Stimulated activated CD4-positive, alpha-beta T cell treated with anti-CD3 and anti-CD28 coated beads, Interleukin-1b, Interleukin-23, amount 100 ng/mL, for 1 hour (primary cell): ENCODE results near the gene MBTPS2.
"Not testable (repeated sequence)": the region's sequence is repeated elsewhere in the genome, so short reads cannot be mapped to it uniquely, and the experiment has no call there.

Experiments
- DNase-seq, 2 donors: peaks; one replicate each; pipeline ENCODE4 v3.0.0-alpha.2; 2020; ENCODE audit warnings: low read depth in 2 of 2

The MBTPS2 gene

GRCh38 chrX:21839334-21840192 is at the start of gene MBTPS2:
MBTPS2 (plus strand) TSS chrX:21839617; CDS start chrX:21839735, 118 bp downstream.
- DNase-seq: peak; percentile 51 to 60

GRCh38 chrX:21798677-21799219 is 40.7 kb upstream of the MBTPS2 start:
- no peak for DNase-seq

GRCh38 chrX:21799767-21800166 is 39.6 kb upstream of the MBTPS2 start:
- DNase-seq: no peak

GRCh38 chrX:21800344-21800770 is 39.1 kb upstream of the MBTPS2 start:
- DNase-seq: no peak

- no peak for DNase-seq
Observed at GRCh38 chrX:21802054-21802670, 37.3 kb upstream of the MBTPS2 start.

GRCh38 chrX:21802839-21803238 is 36.6 kb upstream of the MBTPS2 start:
- DNase-seq: no peak

GRCh38 chrX:21806691-21807090 is 32.7 kb upstream of the MBTPS2 start:
- DNase-seq: no peak

GRCh38 chrX:21811832-21812231 is 27.6 kb upstream of the MBTPS2 start:
- DNase-seq: no peak

- DNase-seq: no peak
Observed at GRCh38 chrX:21812628-21813027, 26.8 kb upstream of the MBTPS2 start.

- no peak for DNase-seq
Observed at GRCh38 chrX:21813612-21814368, 25.6 kb upstream of the MBTPS2 start.

GRCh38 chrX:21816136-21816535 is 23.3 kb upstream of the MBTPS2 start:
- DNase-seq: no peak

- not testable (repeated sequence) for DNase-seq
Observed at GRCh38 chrX:21820170-21820569, 19.2 kb upstream of the MBTPS2 start.

GRCh38 chrX:21821875-21822274 is 17.5 kb upstream of the MBTPS2 start:
- DNase-seq: no peak

GRCh38 chrX:21831496-21831895 is 7.9 kb upstream of the MBTPS2 start:
- no peak for DNase-seq

GRCh38 chrX:21837056-21837455 is 2.4 kb upstream of the MBTPS2 start:
- no peak for DNase-seq

- no peak for DNase-seq
Observed at GRCh38 chrX:21838937-21839333, 482 bp upstream of the MBTPS2 start.

GRCh38 chrX:21840193-21840545 is 752 bp downstream of the MBTPS2 start:
- no peak for DNase-seq

GRCh38 chrX:21843179-21843578 is 3.8 kb downstream of the MBTPS2 start:
- no peak for DNase-seq

- DNase-seq: no peak
Observed at GRCh38 chrX:21845096-21845495, 5.7 kb downstream of the MBTPS2 start.

- DNase-seq: no peak
Observed at GRCh38 chrX:21847342-21847741, 7.9 kb downstream of the MBTPS2 start.

GRCh38 chrX:21853578-21853977 is 14.2 kb downstream of the MBTPS2 start:
- no peak for DNase-seq

- DNase-seq: no peak
Observed at GRCh38 chrX:21855937-21856415, 16.6 kb downstream of the MBTPS2 start, which contains the start of gene YY2. YY2 (plus strand) TSS chrX:21855987; CDS start chrX:21856485, 498 bp downstream.
